A549 (cell line): ENCODE data around the gene IQCE. TPM values are rescaled to one million over a fixed set of nuclear protein-coding genes. Genes with fewer than 3 reads are reported as not detected.

Source experiments
- ATAC-seq, 2 experiments: fragments of 200-7000 bp in 1 of 2; fragments of >200 bp in 1 of 2; cut with Nextera tagmentation in 1 of 2; cut with Tn5 transposase in 1 of 2; 3 replicates each; pipeline versions ENCODE4 v1.8.0 to v1.9.1; 2018 to 2020; ENCODE audit warnings: mild to moderate bottlenecking in 1 of 2, moderate library complexity in 1 of 2
- CTCF ChIA-PET: fragments of 300-600 bp; sonication (Branson Sonifier 250); formaldehyde crosslinking; extraction: SDS; loops from one replicate; lab custom pipeline; 2021; ENCODE audit warnings: antibody characterized with exemption, inconsistent platforms; lab: Yijun Ruan, JAX
- POLR2A ChIA-PET: fragments of 350-600 bp; formaldehyde crosslinking; extraction: SDS; loops from one replicate; lab custom pipeline; 2021; ENCODE audit warnings: antibody characterized with exemption, inconsistent platforms; lab: Yijun Ruan, JAX
- DNase-seq, 2 experiments: peaks; one replicate each; pipeline versions ENCODE4 v3.0.0 to v3.0.0-alpha.2; 2011 to 2016; ENCODE audit warnings: low read depth in 1 of 2, low spot score in 1 of 2
- FAIRE-seq: peaks from 2 replicates; lab custom pipeline; 2011; peaks lifted over from hg19 to GRCh38; lab: Jason Lieb, UNC
- H3K27ac ChIP-seq, 2 experiments: fragments of >200 bp; sonication (Bioruptor Twin); formaldehyde crosslinking; 3 replicates each; pipeline ENCODE4 v1.5.1; 2016 to 2017
- H3K4me1 ChIP-seq: fragments of >200 bp; sonication (Bioruptor Twin); formaldehyde crosslinking; 3 replicates; pipeline ENCODE4 v1.6.1; 2016
- H3K4me2 ChIP-seq: fragments of >200 bp; sonication (Bioruptor Twin); formaldehyde crosslinking; 3 replicates; pipeline ENCODE4 v1.6.1; 2016
- H3K4me3 ChIP-seq: fragments of >200 bp; sonication (Bioruptor Twin); formaldehyde crosslinking; 3 replicates; pipeline ENCODE4 v1.5.1; 2016
- H3K9me3 ChIP-seq: fragments of >200 bp; sonication (Bioruptor Twin); formaldehyde crosslinking; 3 replicates; pipeline ENCODE4 v1.6.1; 2016
- ATOH8 ChIP-seq: fragments of 250-450 bp; sonication (Bioruptor Pico); IDR thresholded peaks from 2 replicates; pipeline ENCODE4 v1.5.0; 2020; ENCODE audit warnings: low read depth, mild to moderate bottlenecking, moderate library complexity
- BHLHE40 ChIP-seq: IDR thresholded peaks from 2 replicates; pipeline ENCODE4 v1.6.1; 2012; ENCODE audit warnings: low read depth, low read length, inconsistent platforms
- CBX8 ChIP-seq: fragments of 200-600 bp; sonication (generic); IDR thresholded peaks from 2 replicates; pipeline ENCODE4 v1.6.1; 2016
- CEBPB ChIP-seq, 2 experiments: fragments of >200 bp in 1 of 2; sonication (Bioruptor Twin) in 1 of 2; formaldehyde crosslinking in 1 of 2; IDR thresholded peaks; 2 replicates each; pipeline ENCODE4 v1.6.1; 2012 to 2016
- CHD4 ChIP-seq: fragments of 200-600 bp; sonication (generic); IDR thresholded peaks from 2 replicates; pipeline ENCODE4 v1.6.1; 2016; ENCODE audit warnings: antibody characterized with exemption, mild to moderate bottlenecking, borderline replicate concordance
- EHF ChIP-seq: fragments of 250-450 bp; sonication (Bioruptor Pico); IDR thresholded peaks from 2 replicates; pipeline ENCODE4 v1.5.0; 2020; ENCODE audit warnings: mild to moderate bottlenecking
- EP300 ChIP-seq, 2 experiments: fragments of >200 bp; sonication (Bioruptor Twin); formaldehyde crosslinking; IDR thresholded peaks; 2 replicates in 1 of 2; 3 replicates in 1 of 2; pipeline ENCODE4 v1.6.1; 2016 to 2017
- ESRRA ChIP-seq: fragments of 150-350 bp; IDR thresholded peaks from 2 replicates; pipeline ENCODE4 v1.6.1; 2014; ENCODE audit warnings: mild to moderate bottlenecking, low read length, borderline replicate concordance
- FOSL2 ChIP-seq, 2 experiments: fragments of 450-650 bp in 1 of 2; fragments of >200 bp in 1 of 2; sonication (Bioruptor Twin) in 1 of 2; formaldehyde crosslinking; IDR thresholded peaks; 2 replicates each; pipeline versions ENCODE4 v1.5.0 to v1.6.1; 2016 to 2020; ENCODE audit warnings: mild to moderate bottlenecking in 1 of 2, moderate library complexity in 1 of 2
- FOXS1 ChIP-seq: fragments of 250-450 bp; sonication (Bioruptor Pico); IDR thresholded peaks from 2 replicates; pipeline ENCODE4 v1.5.0; 2020; ENCODE audit warnings: mild to moderate bottlenecking, moderate library complexity
- HES2 ChIP-seq: fragments of >200 bp; sonication (Bioruptor Twin); formaldehyde crosslinking; IDR thresholded peaks from 2 replicates; pipeline ENCODE4 v1.6.1; 2016
- JUN ChIP-seq, 2 experiments: fragments of >200 bp; sonication (Bioruptor Twin); formaldehyde crosslinking; IDR thresholded peaks; 2 replicates in 1 of 2; 3 replicates in 1 of 2; pipeline ENCODE4 v1.6.1; 2016 to 2017
- JUNB ChIP-seq: fragments of >200 bp; sonication (Bioruptor Twin); formaldehyde crosslinking; IDR thresholded peaks from 2 replicates; pipeline ENCODE4 v1.6.1; 2016
- MAFK ChIP-seq: fragments of 450-650 bp; IDR thresholded peaks from 2 replicates; pipeline ENCODE4 v1.6.1; 2014; ENCODE audit not compliant: partially characterized antibody
- NFE2L2 ChIP-seq: fragments of 150-350 bp; conservative IDR thresholded peaks from 2 replicates; pipeline ENCODE4 v1.6.1; 2014; ENCODE audit warnings: low read length
- PBX3 ChIP-seq: IDR thresholded peaks from 2 replicates; pipeline ENCODE4 v1.6.1; 2012
- POLR2AphosphoS2 ChIP-seq: conservative IDR thresholded peaks from 2 replicates; pipeline ENCODE4 v1.6.1; 2012; ENCODE audit warnings: low read length, improper control_type of control experiment, inconsistent platforms
- RCOR1 ChIP-seq: fragments of 150-350 bp; IDR thresholded peaks from 2 replicates; pipeline ENCODE4 v1.6.1; 2014; ENCODE audit warnings: antibody characterized with exemption, low read length, low read depth
- RFX5 ChIP-seq: fragments of 450-650 bp; IDR thresholded peaks from 2 replicates; pipeline ENCODE4 v1.7.1; 2014; ENCODE audit warnings: antibody characterized with exemption, mild to moderate bottlenecking, moderate library complexity
- RNF2 ChIP-seq: fragments of 200-600 bp; sonication (generic); IDR thresholded peaks from 2 replicates; pipeline ENCODE4 v1.6.1; 2016; ENCODE audit warnings: low read depth, mild to moderate bottlenecking, antibody characterized with exemption, moderate library complexity, borderline replicate concordance
- SREBF2 ChIP-seq: fragments of 450-650 bp; IDR thresholded peaks from 2 replicates; pipeline ENCODE4 v1.6.1; 2014; ENCODE audit warnings: mild to moderate bottlenecking, moderate library complexity
- USF2 ChIP-seq: fragments of 450-650 bp; IDR thresholded peaks from 2 replicates; pipeline ENCODE4 v1.6.1; 2014; ENCODE audit warnings: antibody characterized with exemption
- ZC3H11A ChIP-seq: fragments of 450-650 bp; IDR thresholded peaks from 2 replicates; pipeline ENCODE4 v1.6.1; 2014; ENCODE audit warnings: antibody characterized with exemption, mild to moderate bottlenecking
- ZSCAN20 ChIP-seq: fragments of 250-450 bp; sonication (Bioruptor Pico); IDR thresholded peaks from 2 replicates; pipeline ENCODE4 v1.8.0; 2022; ENCODE audit warnings: mild to moderate bottlenecking, moderate library complexity
- WGBS: methylation state at CpG from one replicate; pipeline ENCODE4 v1.1.6; 2017; ENCODE audit errors: missing lambda C conversion rate; 5-methylcytosine and 5-hydroxymethylcytosine counted together
- polyA plus RNA-seq, 4 experiments: library from polyadenylated mRNA; depleted of rRNA in 3 of 4; stranded (reverse); fragments of >200 nt; fragmentation: RNase III in 1 of 4; extraction: RNeasy Plus Mini Kit Qiagen cat#74134 plus additional on column Dnase treatment in 1 of 4; gene quantifications; 2 replicates in 3 of 4; 3 replicates in 1 of 4; pipeline ENCODE4 v1.2.3, GENCODE V29; 2011 to 2017
- TF ChIP-seq, protein P1 (sequence below): IDR thresholded peaks from 2 replicates; pipeline ENCODE4 v1.6.1; 2012
- TF ChIP-seq, protein P2 (sequence below): fragments of 200-600 bp; sonication (generic); IDR thresholded peaks from 2 replicates; pipeline ENCODE4 v1.6.1; 2016; ENCODE audit warnings: antibody characterized with exemption, mild to moderate bottlenecking, moderate library complexity

IQCE gene
- polyA plus RNA-seq, 2 of the 4 experiments (the other 2 are of a cell fraction) = 10.6 to 13.0 TPM

GRCh38 chr7:2610898-2611297 is 52.1 kb downstream of the IQCE start:
- no peak for DNase-seq
- 92% methylated on average over 11 of the region's 14 CpGs for WGBS
- H3K4me3 ChIP-seq = no peak overlapping the region
- H3K4me1 ChIP-seq = no peaks in the 10 kb centered on the region
- H3K27ac ChIP-seq = no peak overlapping the region
- ChIA-PET POLR2A (no interaction called here), CTCF (interaction anchor here (0.7 to 3.3 kb wide), 5 partner anchors 14 to 112 kb away, joined by 3 to 12 read pairs (median 4); no protein-coding TSS in a partner anchor)
- FAIRE-seq = no peak
- TF ChIP-seq EHF = no peak
- no peak for TF ChIP-seq EP300 (IDR thresholded peaks at IDR 0.05)
- TF ChIP-seq ZSCAN20 (CRISPR knock-in tag) = no peak
- no peak for TF ChIP-seq BHLHE40
- no peak for TF ChIP-seq POLR2AphosphoS2
- TF ChIP-seq USF2 = no peak
- no peak for TF ChIP-seq FOXS1
- no peak for TF ChIP-seq RCOR1
- TF ChIP-seq ESRRA = no peak
- TF ChIP-seq PBX3 = no peak
- no peak for TF ChIP-seq RNF2
- TF ChIP-seq, protein P1, sequence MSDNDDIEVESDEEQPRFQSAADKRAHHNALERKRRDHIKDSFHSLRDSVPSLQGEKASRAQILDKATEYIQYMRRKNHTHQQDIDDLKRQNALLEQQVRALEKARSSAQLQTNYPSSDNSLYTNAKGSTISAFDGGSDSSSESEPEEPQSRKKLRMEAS = no peak
- no peak for TF ChIP-seq FOSL2 (IDR thresholded peaks at IDR 0.05)
- TF ChIP-seq FOSL2 (CRISPR knock-in tag; IDR thresholded peaks at IDR 0.05) = no peak
- H3K4me2 ChIP-seq = no peak overlapping the region
- no peak for ATAC-seq
- no peaks in the 10 kb centered on the region for H3K9me3 ChIP-seq

- CTCF ChIA-PET = interaction anchor here (1.2 to 3.3 kb wide), 4 partner anchors 15 to 69 kb away, joined by 4 to 12 read pairs (median 4); no protein-coding TSS in a partner anchor
- TF ChIP-seq CEBPB (IDR thresholded peaks at IDR 0.05) (no peak), JUNB (no peak), RCOR1 (no peak)
- POLR2A ChIA-PET = no interaction called here
- FAIRE-seq (no peak), ATAC-seq (no peak), DNase-seq (no peak)
- no peak overlapping the region for H3K4me3 ChIP-seq
- 92% methylated on average over 11 of the region's 11 CpGs for WGBS
- no peaks in the 10 kb centered on the region for H3K4me1 ChIP-seq
- no peaks in the 10 kb centered on the region for H3K9me3 ChIP-seq
- H3K4me2 ChIP-seq = no peak overlapping the region
- no peak overlapping the region for H3K27ac ChIP-seq
Observed at GRCh38 chr7:2611401-2611800, 52.6 kb downstream of the IQCE start.

GRCh38 chr7:2611922-2612321 is 53.1 kb downstream of the IQCE start:
- H3K9me3 ChIP-seq = no peaks in the 10 kb centered on the region
- FAIRE-seq = no peak
- 95% methylated on average over 9 of the region's 10 CpGs for WGBS
- no peak overlapping the region for H3K4me2 ChIP-seq
- CTCF ChIA-PET = interaction anchor here (1.2 to 3.3 kb wide), 4 partner anchors 15 to 68 kb away, joined by 4 to 12 read pairs (median 4); no protein-coding TSS in a partner anchor
- POLR2A ChIA-PET = no interaction called here
- no peak overlapping the region for H3K4me3 ChIP-seq
- TF ChIP-seq JUN (IDR thresholded peaks at IDR 0.05) (no peak), NFE2L2 (no peak), SREBF2 (no peak), CHD4 (no peak), POLR2AphosphoS2 (no peak), CBX8 (no peak), MAFK (no peak), ZC3H11A (no peak), JUNB (no peak), ATOH8 (CRISPR knock-in tag) (no peak), RFX5 (no peak), HES2 (no peak)
- TF ChIP-seq, protein P2, sequence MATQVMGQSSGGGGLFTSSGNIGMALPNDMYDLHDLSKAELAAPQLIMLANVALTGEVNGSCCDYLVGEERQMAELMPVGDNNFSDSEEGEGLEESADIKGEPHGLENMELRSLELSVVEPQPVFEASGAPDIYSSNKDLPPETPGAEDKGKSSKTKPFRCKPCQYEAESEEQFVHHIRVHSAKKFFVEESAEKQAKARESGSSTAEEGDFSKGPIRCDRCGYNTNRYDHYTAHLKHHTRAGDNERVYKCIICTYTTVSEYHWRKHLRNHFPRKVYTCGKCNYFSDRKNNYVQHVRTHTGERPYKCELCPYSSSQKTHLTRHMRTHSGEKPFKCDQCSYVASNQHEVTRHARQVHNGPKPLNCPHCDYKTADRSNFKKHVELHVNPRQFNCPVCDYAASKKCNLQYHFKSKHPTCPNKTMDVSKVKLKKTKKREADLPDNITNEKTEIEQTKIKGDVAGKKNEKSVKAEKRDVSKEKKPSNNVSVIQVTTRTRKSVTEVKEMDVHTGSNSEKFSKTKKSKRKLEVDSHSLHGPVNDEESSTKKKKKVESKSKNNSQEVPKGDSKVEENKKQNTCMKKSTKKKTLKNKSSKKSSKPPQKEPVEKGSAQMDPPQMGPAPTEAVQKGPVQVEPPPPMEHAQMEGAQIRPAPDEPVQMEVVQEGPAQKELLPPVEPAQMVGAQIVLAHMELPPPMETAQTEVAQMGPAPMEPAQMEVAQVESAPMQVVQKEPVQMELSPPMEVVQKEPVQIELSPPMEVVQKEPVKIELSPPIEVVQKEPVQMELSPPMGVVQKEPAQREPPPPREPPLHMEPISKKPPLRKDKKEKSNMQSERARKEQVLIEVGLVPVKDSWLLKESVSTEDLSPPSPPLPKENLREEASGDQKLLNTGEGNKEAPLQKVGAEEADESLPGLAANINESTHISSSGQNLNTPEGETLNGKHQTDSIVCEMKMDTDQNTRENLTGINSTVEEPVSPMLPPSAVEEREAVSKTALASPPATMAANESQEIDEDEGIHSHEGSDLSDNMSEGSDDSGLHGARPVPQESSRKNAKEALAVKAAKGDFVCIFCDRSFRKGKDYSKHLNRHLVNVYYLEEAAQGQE = no peak
- TF ChIP-seq, all 56 proteins: peak for 0
- Histone ChIP-seq H3K4me1 (no peaks in the 10 kb centered on the region), H3K27ac (no peak overlapping the region)
- no peak for DNase-seq
- no peak for ATAC-seq
